Right cardiac atrium (tissue), 5 donors: ENCODE measurements around the gene ATF6. TPM values are rescaled to one million over a fixed set of nuclear protein-coding genes. Genes with fewer than 3 reads are reported as not detected.

ENCODE experiments used
- ATAC-seq, 2 donors: fragments of 200-7000 bp; cut with Tn5 transposase; one replicate each; pipeline versions ENCODE4 v1.8.0 to v1.9.1; 2020; ENCODE audit warnings: moderate library complexity in 2 of 2, mild to moderate bottlenecking in 1 of 2
- DNase-seq, 3 donors: peaks; one replicate each; pipeline ENCODE4 v3.0.0-alpha.2; 2020
- H3K27ac ChIP-seq: one replicate; pipeline ENCODE4 v1.5.1; 2013; ENCODE audit warnings: mild to moderate bottlenecking, low read length, control low read depth, moderate library complexity
- H3K27me3 ChIP-seq: one replicate; pipeline ENCODE4 v1.6.1; 2013; ENCODE audit not compliant: control insufficient read depth, insufficient read depth
- H3K4me1 ChIP-seq: one replicate; pipeline ENCODE4 v1.6.1; 2013; ENCODE audit warnings: low read length; ENCODE audit not compliant: control insufficient read depth, insufficient read depth
- H3K4me3 ChIP-seq: one replicate; pipeline ENCODE4 v1.5.1; 2013; ENCODE audit warnings: low read length, control low read depth
- H3K9me3 ChIP-seq: one replicate; pipeline ENCODE4 v1.6.1; 2013; ENCODE audit warnings: low read length; ENCODE audit not compliant: control insufficient read depth
- WGBS: extraction: QIAGEN DNeasy Blood & Tissue Kit; methylation state at CpG from one replicate; pipeline ENCODE4 v1.1.7; 2013; 5-methylcytosine and 5-hydroxymethylcytosine counted together
- intact Hi-C, 4 donors: fragments of 100-400 bp; cut with DNase I; formaldehyde crosslinking; loops; one replicate each; pipeline versions ENCODE4 v1.11.0 to v1.14.0; 2022 to 2023
- polyA plus RNA-seq: library from polyadenylated mRNA; stranded (reverse); fragments of 200-250 nt; gene quantifications from one replicate; pipeline ENCODE4 v1.2.3, GENCODE V29; 2013
- total RNA-seq, 4 donors: library from RNA; stranded (reverse); fragmentation: NEBNext Ultra II Directional; extraction: Animal tissue kit (Norgen Biotek cat#: 25700); gene quantifications; one replicate each; pipeline ENCODE4 v1.2.1, GENCODE V29; 2021
- donor health status: healthy with polysubstance abuse.
- donor health status: DM: no; HTN: yes; CAD: no.
- donor health status: DM: no; HTN: no; CAD: no.
- donor health status: DM: no; HTN: yes; CAD: no; lungs with severe emphysema.
- donor health status: DM: yes; HTN: yes; CAD: no.

Gene ATF6
- total and polyA plus RNA-seq, 5 donors: 5.7 to 18.5 (median 15.6) TPM

- ATAC-seq: no peak
- no peaks in the 10 kb centered on the region for H3K27me3 ChIP-seq
- intact Hi-C loops: no loop called here
- no peak for DNase-seq
- WGBS: 85% methylated on average over 8 of the region's 8 CpGs
- no peaks in the 10 kb centered on the region for H3K9me3 ChIP-seq
- H3K4me3 ChIP-seq: no peak overlapping the region
- H3K4me1 ChIP-seq: no peaks in the 10 kb centered on the region
- H3K27ac ChIP-seq: no peak overlapping the region
Measured at GRCh38 chr1:161981126-161981525, 215.0 kb downstream of the ATF6 start.

- no peak for ATAC-seq
- intact Hi-C loops: no loop called here
Measured at GRCh38 chr1:161981735-161982506, 215.8 kb downstream of the ATF6 start.

GRCh38 chr1:161982507-161982895 lies 216.4 kb downstream of the ATF6 start:
- 51% methylated on average over 5 of the region's 5 CpGs for WGBS
- intact Hi-C loops: no loop called here
- Histone ChIP-seq H3K27ac (no peak overlapping the region), H3K4me3 (no peak overlapping the region), H3K9me3 (peaks cover under 1% of the 10 kb centered on the region), H3K4me1 (no peaks in the 10 kb centered on the region), H3K27me3 (no peaks in the 10 kb centered on the region)
- no peak for DNase-seq
- no peak for ATAC-seq

More at GRCh38 chr1:161981735-161982506, 215.8 kb downstream of the ATF6 start:
- Histone ChIP-seq H3K27ac (no peak overlapping the region), H3K9me3 (no peaks in the 10 kb centered on the region), H3K4me3 (no peak overlapping the region), H3K27me3 (no peaks in the 10 kb centered on the region), H3K4me1 (no peaks in the 10 kb centered on the region)
- WGBS: 83% methylated on average over 11 of the region's 11 CpGs
- no peak for DNase-seq

GRCh38 chr1:161982917-161983316 lies 216.8 kb downstream of the ATF6 start:
- Histone ChIP-seq H3K27ac (no peak overlapping the region), H3K4me3 (no peak overlapping the region), H3K9me3 (peaks cover 2% of the 10 kb centered on the region), H3K4me1 (no peaks in the 10 kb centered on the region), H3K27me3 (no peaks in the 10 kb centered on the region)
- DNase-seq (no peak), ATAC-seq (no peak)
- intact Hi-C loops: no loop called here
- WGBS: 67% methylated on average over 9 of the region's 9 CpGs

- ATAC-seq (no peak), DNase-seq (no peak)
- Histone ChIP-seq H3K27me3 (no peaks in the 10 kb centered on the region), H3K9me3 (peaks cover 2% of the 10 kb centered on the region), H3K4me1 (no peaks in the 10 kb centered on the region), H3K27ac (no peak overlapping the region), H3K4me3 (no peak overlapping the region)
- intact Hi-C loops: no loop called here
- WGBS: 94% methylated on average over 22 of the region's 22 CpGs
Measured at GRCh38 chr1:161983725-161984124, 217.6 kb downstream of the ATF6 start.

GRCh38 chr1:161985301-161985822 lies 219.2 kb downstream of the ATF6 start:
- Histone ChIP-seq H3K9me3 (peaks cover 2% of the 10 kb centered on the region), H3K27me3 (no peaks in the 10 kb centered on the region), H3K4me3 (no peak overlapping the region), H3K27ac (no peak overlapping the region), H3K4me1 (no peaks in the 10 kb centered on the region)
- intact Hi-C loops: no loop called here
- 70% methylated on average over 5 of the region's 5 CpGs for WGBS
- no peak for ATAC-seq
- no peak for DNase-seq

- H3K4me3 ChIP-seq: no peak overlapping the region
- no peaks in the 10 kb centered on the region for H3K4me1 ChIP-seq
- no peaks in the 10 kb centered on the region for H3K27me3 ChIP-seq
- ATAC-seq (peak in 1 of 2 donors; percentile 42), DNase-seq (peak in 1 of 3 donors; percentile 63)
- peaks cover 2% of the 10 kb centered on the region for H3K9me3 ChIP-seq
- no peak overlapping the region for H3K27ac ChIP-seq
- WGBS: 57% methylated on average over 4 of the region's 4 CpGs
- intact Hi-C loops: no loop called here
Measured at GRCh38 chr1:161986328-161986727, 220.2 kb downstream of the ATF6 start.

- Histone ChIP-seq H3K9me3 (peaks cover 2% of the 10 kb centered on the region), H3K4me1 (no peaks in the 10 kb centered on the region), H3K27me3 (no peaks in the 10 kb centered on the region), H3K27ac (no peak overlapping the region), H3K4me3 (no peak overlapping the region)
- intact Hi-C loops: no loop called here
- 65% methylated on average over 1 of the region's 1 CpG for WGBS
- DNase-seq: no peak
- ATAC-seq: no peak
Measured at GRCh38 chr1:161987303-161987702, 221.2 kb downstream of the ATF6 start.

GRCh38 chr1:161987872-161988271 lies 221.8 kb downstream of the ATF6 start:
- DNase-seq (no peak), ATAC-seq (no peak)
- intact Hi-C loops: no loop called here
- Histone ChIP-seq H3K9me3 (peaks cover 2% of the 10 kb centered on the region), H3K27me3 (no peaks in the 10 kb centered on the region), H3K27ac (no peak overlapping the region), H3K4me1 (no peaks in the 10 kb centered on the region), H3K4me3 (no peak overlapping the region)
- 81% methylated on average over 5 of the region's 5 CpGs for WGBS

GRCh38 chr1:161988413-161988812 lies 222.3 kb downstream of the ATF6 start:
- no peak overlapping the region for H3K4me3 ChIP-seq
- ATAC-seq: no peak
- intact Hi-C loops: no loop called here

GRCh38 chr1:161989108-161989507 lies 223.0 kb downstream of the ATF6 start:
- Histone ChIP-seq H3K27ac (no peak overlapping the region), H3K27me3 (no peaks in the 10 kb centered on the region), H3K4me1 (no peaks in the 10 kb centered on the region), H3K9me3 (peaks cover 2% of the 10 kb centered on the region), H3K4me3 (no peak overlapping the region)
- intact Hi-C loops: no loop called here
- ATAC-seq (no peak), DNase-seq (no peak)

More at GRCh38 chr1:161988413-161988812, 222.3 kb downstream of the ATF6 start:
- 74% methylated on average over 5 of the region's 5 CpGs for WGBS
- Histone ChIP-seq H3K4me1 (no peaks in the 10 kb centered on the region), H3K27me3 (no peaks in the 10 kb centered on the region), H3K27ac (no peak overlapping the region), H3K9me3 (peaks cover 2% of the 10 kb centered on the region)
- no peak for DNase-seq
